Upper lobe of left lung (tissue), 4 donors: Measurements from ENCODE around the gene KCNIP4.

ENCODE experiments used
- CTCF ChIP-seq, 6 experiments: fragments of 450-650 bp in 4 of 6; fragments of 200-600 bp in 2 of 6; sonication (generic) in 2 of 6; IDR thresholded peaks; one replicate each; pipeline ENCODE4 v1.5.1; 2016 to 2019; ENCODE audit warnings: antibody characterized with exemption in 6 of 6
- EP300 ChIP-seq, 4 donors: sonication (generic); formaldehyde crosslinking; IDR thresholded peaks; one replicate each; pipeline ENCODE4 v1.5.1; 2017; ENCODE audit warnings: antibody characterized with exemption in 4 of 4, control low read depth in 2 of 4
- POLR2A ChIP-seq, 4 donors: fragments of 450-650 bp; IDR thresholded peaks; one replicate each; pipeline ENCODE4 v1.5.1; 2016 to 2017; ENCODE audit warnings: antibody characterized with exemption in 4 of 4, mild to moderate bottlenecking in 2 of 4
- POLR2AphosphoS5 ChIP-seq, 2 donors: sonication (generic); formaldehyde crosslinking; IDR thresholded peaks; one replicate each; pipeline ENCODE4 v1.5.1; 2017; ENCODE audit warnings: antibody characterized with exemption in 2 of 2

- no peak for TF ChIP-seq CTCF (IDR thresholded peaks at IDR 0.05)
- TF ChIP-seq POLR2A (IDR thresholded peaks at IDR 0.05), result no peak
- no peak for TF ChIP-seq POLR2AphosphoS5 (IDR thresholded peaks at IDR 0.05)
- TF ChIP-seq EP300 (IDR thresholded peaks at IDR 0.05), result no peak
Observed at GRCh38 chr4:21848021-21848420, 100.6 kb downstream of the KCNIP4 start.
